H1 (cell line): ENCODE measurements around the gene VWA5A. TPM values are rescaled to one million over a fixed set of nuclear protein-coding genes. Genes with fewer than 3 reads are reported as not detected.

Experiments
- GABPA ChIP-seq: IDR thresholded peaks from 2 replicates; pipeline ENCODE4 v1.6.1; 2011; ENCODE audit warnings: mild to moderate bottlenecking, low read length, moderate library complexity, borderline replicate concordance; ENCODE audit not compliant: insufficient read depth
- JUN ChIP-seq: IDR thresholded peaks from 2 replicates; pipeline ENCODE4 v1.6.1; 2011; ENCODE audit warnings: low read depth, mild to moderate bottlenecking, improper control_type of control experiment, low read length
- KDM1A ChIP-seq: fragments of 200-600, 300-600 bp; sonication (generic); IDR thresholded peaks from 2 replicates; pipeline ENCODE4 v1.7.1; 2016; ENCODE audit warnings: mild to moderate bottlenecking, low read length, borderline replicate concordance
- POLR2AphosphoS5 ChIP-seq: IDR thresholded peaks from 2 replicates; pipeline ENCODE4 v1.6.1; 2011; ENCODE audit warnings: low read depth, low read length
- POU5F1 ChIP-seq: IDR thresholded peaks from 2 replicates; pipeline ENCODE4 v1.6.1; 2011; ENCODE audit warnings: low read depth, mild to moderate bottlenecking, low read length, moderate library complexity
- RAD21 ChIP-seq, 2 experiments: IDR thresholded peaks in 1 of 2; conservative IDR thresholded peaks in 1 of 2; 2 replicates each; pipeline ENCODE4 v1.6.1; 2011; ENCODE audit warnings: low read depth in 2 of 2, low read length in 2 of 2, improper control_type of control experiment in 1 of 2, inconsistent platforms in 1 of 2, mild to moderate bottlenecking in 1 of 2, moderate library complexity in 1 of 2
- SUZ12 ChIP-seq: fragments of 200-600 bp; sonication (generic); IDR thresholded peaks from 2 replicates; pipeline ENCODE4 v1.6.1; 2012; ENCODE audit warnings: mild to moderate bottlenecking, inconsistent platforms, low read length, moderate library complexity, mixed read lengths
- TAF1 ChIP-seq: IDR thresholded peaks from 2 replicates; pipeline ENCODE4 v1.6.1; 2011; ENCODE audit warnings: mild to moderate bottlenecking, low read depth, low read length
- TCF12 ChIP-seq: IDR thresholded peaks from 2 replicates; pipeline ENCODE4 v1.6.1; 2011; ENCODE audit warnings: low read depth, mild to moderate bottlenecking, low read length
- polyA plus RNA-seq, 7 experiments: library from polyadenylated mRNA; depleted of rRNA in 3 of 7; stranded (reverse) in 5 of 7; unstranded in 2 of 7; fragments of >200 nt in 5 of 7; fragments of 200-250 nt in 2 of 7; gene quantifications; 1 replicate in 5 of 7; 2 replicates in 1 of 7; 4 replicates in 1 of 7; pipeline versions ENCODE4 v1.2.1 to v1.2.3, GENCODE V29; 2011 to 2013; ENCODE audit warnings: missing spikeins in 2 of 7, mixed read lengths in 2 of 7
- total RNA-seq: library from RNA; stranded (reverse); fragmentation: NEBNext Ultra II Directional; extraction: Animal tissue kit (Norgen Biotek cat#: 25700); gene quantifications from 2 replicates; pipeline ENCODE4 v1.2.1, GENCODE V29; 2021
- TF ChIP-seq, protein P1 (sequence below): fragments of 300-600 bp; sonication (generic); IDR thresholded peaks from 2 replicates; pipeline ENCODE4 v1.7.1; 2012; ENCODE audit warnings: low read length, moderate library complexity, mild to moderate bottlenecking, inconsistent platforms; ENCODE audit not compliant: insufficient replicate concordance

The VWA5A gene
- total and polyA plus RNA-seq, 2 of the 8 experiments (the other 6 are each of a cell fraction or from before 2014, with no cell fraction given): 12.5 to 20.4 TPM

DNA sequence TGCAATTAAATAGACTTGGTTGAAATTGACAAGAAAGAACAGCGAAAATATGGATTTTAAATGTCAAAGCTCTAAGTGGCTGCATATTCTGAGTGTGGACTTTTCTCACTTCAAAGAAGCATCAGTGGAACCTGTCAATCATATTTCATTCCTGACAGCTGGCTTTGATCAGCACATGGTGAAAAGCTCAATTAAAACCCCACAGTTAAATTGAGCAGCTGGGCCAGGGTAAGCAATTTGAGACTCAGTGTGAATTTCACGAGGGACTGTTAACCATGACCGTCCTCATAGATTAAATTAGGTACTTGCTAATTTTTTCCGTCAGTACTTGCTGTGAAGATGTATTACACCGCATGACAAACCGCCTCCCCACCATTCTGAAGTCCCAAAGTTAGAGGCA, 56.9 kb downstream of the VWA5A start (continued):
- TF ChIP-seq, protein P1, sequence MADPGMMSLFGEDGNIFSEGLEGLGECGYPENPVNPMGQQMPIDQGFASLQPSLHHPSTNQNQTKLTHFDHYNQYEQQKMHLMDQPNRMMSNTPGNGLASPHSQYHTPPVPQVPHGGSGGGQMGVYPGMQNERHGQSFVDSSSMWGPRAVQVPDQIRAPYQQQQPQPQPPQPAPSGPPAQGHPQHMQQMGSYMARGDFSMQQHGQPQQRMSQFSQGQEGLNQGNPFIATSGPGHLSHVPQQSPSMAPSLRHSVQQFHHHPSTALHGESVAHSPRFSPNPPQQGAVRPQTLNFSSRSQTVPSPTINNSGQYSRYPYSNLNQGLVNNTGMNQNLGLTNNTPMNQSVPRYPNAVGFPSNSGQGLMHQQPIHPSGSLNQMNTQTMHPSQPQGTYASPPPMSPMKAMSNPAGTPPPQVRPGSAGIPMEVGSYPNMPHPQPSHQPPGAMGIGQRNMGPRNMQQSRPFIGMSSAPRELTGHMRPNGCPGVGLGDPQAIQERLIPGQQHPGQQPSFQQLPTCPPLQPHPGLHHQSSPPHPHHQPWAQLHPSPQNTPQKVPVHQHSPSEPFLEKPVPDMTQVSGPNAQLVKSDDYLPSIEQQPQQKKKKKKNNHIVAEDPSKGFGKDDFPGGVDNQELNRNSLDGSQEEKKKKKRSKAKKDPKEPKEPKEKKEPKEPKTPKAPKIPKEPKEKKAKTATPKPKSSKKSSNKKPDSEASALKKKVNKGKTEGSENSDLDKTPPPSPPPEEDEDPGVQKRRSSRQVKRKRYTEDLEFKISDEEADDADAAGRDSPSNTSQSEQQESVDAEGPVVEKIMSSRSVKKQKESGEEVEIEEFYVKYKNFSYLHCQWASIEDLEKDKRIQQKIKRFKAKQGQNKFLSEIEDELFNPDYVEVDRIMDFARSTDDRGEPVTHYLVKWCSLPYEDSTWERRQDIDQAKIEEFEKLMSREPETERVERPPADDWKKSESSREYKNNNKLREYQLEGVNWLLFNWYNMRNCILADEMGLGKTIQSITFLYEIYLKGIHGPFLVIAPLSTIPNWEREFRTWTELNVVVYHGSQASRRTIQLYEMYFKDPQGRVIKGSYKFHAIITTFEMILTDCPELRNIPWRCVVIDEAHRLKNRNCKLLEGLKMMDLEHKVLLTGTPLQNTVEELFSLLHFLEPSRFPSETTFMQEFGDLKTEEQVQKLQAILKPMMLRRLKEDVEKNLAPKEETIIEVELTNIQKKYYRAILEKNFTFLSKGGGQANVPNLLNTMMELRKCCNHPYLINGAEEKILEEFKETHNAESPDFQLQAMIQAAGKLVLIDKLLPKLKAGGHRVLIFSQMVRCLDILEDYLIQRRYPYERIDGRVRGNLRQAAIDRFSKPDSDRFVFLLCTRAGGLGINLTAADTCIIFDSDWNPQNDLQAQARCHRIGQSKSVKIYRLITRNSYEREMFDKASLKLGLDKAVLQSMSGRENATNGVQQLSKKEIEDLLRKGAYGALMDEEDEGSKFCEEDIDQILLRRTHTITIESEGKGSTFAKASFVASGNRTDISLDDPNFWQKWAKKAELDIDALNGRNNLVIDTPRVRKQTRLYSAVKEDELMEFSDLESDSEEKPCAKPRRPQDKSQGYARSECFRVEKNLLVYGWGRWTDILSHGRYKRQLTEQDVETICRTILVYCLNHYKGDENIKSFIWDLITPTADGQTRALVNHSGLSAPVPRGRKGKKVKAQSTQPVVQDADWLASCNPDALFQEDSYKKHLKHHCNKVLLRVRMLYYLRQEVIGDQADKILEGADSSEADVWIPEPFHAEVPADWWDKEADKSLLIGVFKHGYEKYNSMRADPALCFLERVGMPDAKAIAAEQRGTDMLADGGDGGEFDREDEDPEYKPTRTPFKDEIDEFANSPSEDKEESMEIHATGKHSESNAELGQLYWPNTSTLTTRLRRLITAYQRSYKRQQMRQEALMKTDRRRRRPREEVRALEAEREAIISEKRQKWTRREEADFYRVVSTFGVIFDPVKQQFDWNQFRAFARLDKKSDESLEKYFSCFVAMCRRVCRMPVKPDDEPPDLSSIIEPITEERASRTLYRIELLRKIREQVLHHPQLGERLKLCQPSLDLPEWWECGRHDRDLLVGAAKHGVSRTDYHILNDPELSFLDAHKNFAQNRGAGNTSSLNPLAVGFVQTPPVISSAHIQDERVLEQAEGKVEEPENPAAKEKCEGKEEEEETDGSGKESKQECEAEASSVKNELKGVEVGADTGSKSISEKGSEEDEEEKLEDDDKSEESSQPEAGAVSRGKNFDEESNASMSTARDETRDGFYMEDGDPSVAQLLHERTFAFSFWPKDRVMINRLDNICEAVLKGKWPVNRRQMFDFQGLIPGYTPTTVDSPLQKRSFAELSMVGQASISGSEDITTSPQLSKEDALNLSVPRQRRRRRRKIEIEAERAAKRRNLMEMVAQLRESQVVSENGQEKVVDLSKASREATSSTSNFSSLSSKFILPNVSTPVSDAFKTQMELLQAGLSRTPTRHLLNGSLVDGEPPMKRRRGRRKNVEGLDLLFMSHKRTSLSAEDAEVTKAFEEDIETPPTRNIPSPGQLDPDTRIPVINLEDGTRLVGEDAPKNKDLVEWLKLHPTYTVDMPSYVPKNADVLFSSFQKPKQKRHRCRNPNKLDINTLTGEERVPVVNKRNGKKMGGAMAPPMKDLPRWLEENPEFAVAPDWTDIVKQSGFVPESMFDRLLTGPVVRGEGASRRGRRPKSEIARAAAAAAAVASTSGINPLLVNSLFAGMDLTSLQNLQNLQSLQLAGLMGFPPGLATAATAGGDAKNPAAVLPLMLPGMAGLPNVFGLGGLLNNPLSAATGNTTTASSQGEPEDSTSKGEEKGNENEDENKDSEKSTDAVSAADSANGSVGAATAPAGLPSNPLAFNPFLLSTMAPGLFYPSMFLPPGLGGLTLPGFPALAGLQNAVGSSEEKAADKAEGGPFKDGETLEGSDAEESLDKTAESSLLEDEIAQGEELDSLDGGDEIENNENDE: no peak
- TF ChIP-seq POU5F1: no peak
- TF ChIP-seq RAD21 (IDR thresholded peaks at IDR 0.05 in 1 of 2, conservative IDR thresholded peaks at IDR 0.05 in 1 of 2; ENCODE audit: low read depth in 2 of 2, low read length in 2 of 2): no peak
- no peak for TF ChIP-seq SUZ12
- TF ChIP-seq TCF12: no peak
- TF ChIP-seq GABPA: no peak
- TF ChIP-seq TAF1: no peak
- no peak for TF ChIP-seq JUN
- no peak for TF ChIP-seq KDM1A
- no peak for TF ChIP-seq POLR2AphosphoS5
- TF ChIP-seq, all 59 proteins: peak for 0
